Ecto neural progenitor cell (in vitro differentiated cells): ENCODE results near the gene ERLIN1.

Source experiments
- DNase-seq: peaks from one replicate; pipeline ENCODE4 v3.0.0-alpha.2; 2018; ENCODE audit warnings: low spot score

Gene ERLIN1

GRCh38 chr10:100172349-100172748 is 13.5 kb downstream of the ERLIN1 start:
- DNase-seq = no peak

GRCh38 chr10:100168313-100168643 is 17.6 kb downstream of the ERLIN1 start:
- DNase-seq = no peak

- DNase-seq = no peak
Measured at GRCh38 chr10:100167553-100168312, 18.1 kb downstream of the ERLIN1 start.

- no peak for DNase-seq
Measured at GRCh38 chr10:100163704-100164621, 21.9 kb downstream of the ERLIN1 start.

- no peak for DNase-seq
Measured at GRCh38 chr10:100162696-100163095, 23.1 kb downstream of the ERLIN1 start.

- DNase-seq = no peak
Measured at GRCh38 chr10:100158044-100158805, 27.6 kb downstream of the ERLIN1 start.

GRCh38 chr10:100157156-100157555 is 28.7 kb downstream of the ERLIN1 start:
- DNase-seq = no peak

- no peak for DNase-seq
Measured at GRCh38 chr10:100155936-100156335, 29.9 kb downstream of the ERLIN1 start.

- no peak for DNase-seq
Measured at GRCh38 chr10:100154666-100155065, 31.2 kb downstream of the ERLIN1 start.

GRCh38 chr10:100153239-100153825 is 32.5 kb downstream of the ERLIN1 start:
- no peak for DNase-seq

- no peak for DNase-seq
Measured at GRCh38 chr10:100151723-100152300, 34.0 kb downstream of the ERLIN1 start.

GRCh38 chr10:100148353-100149211 is 37.2 kb downstream of the ERLIN1 start:
- no peak for DNase-seq

- DNase-seq = no peak
Measured at GRCh38 chr10:100146875-100147650, 38.8 kb downstream of the ERLIN1 start.

GRCh38 chr10:100146398-100146797 is 39.4 kb downstream of the ERLIN1 start:
- no peak for DNase-seq

- no peak for DNase-seq
Measured at GRCh38 chr10:100143756-100144155, 42.1 kb downstream of the ERLIN1 start.

GRCh38 chr10:100141446-100142087 is 44.3 kb downstream of the ERLIN1 start:
- DNase-seq = no peak

- no peak for DNase-seq
Measured at GRCh38 chr10:100140070-100140469, 45.8 kb downstream of the ERLIN1 start.

GRCh38 chr10:100138921-100139496 is 46.8 kb downstream of the ERLIN1 start:
- DNase-seq = no peak

- DNase-seq = no peak
Measured at GRCh38 chr10:100135486-100135885, 50.3 kb downstream of the ERLIN1 start.
